Osteoblast (primary cell): ENCODE results near the gene DSP. TPM values are rescaled to one million over a fixed set of nuclear protein-coding genes. Genes with fewer than 3 reads are reported as not detected.
A peak's percentile ranks its signal among the peaks of the same experiment; 100 is the strongest.

Experiments
- DNase-seq: peaks from one replicate; pipeline ENCODE4 v3.0.0; 2011; ENCODE audit warnings: low spot score, mixed read lengths; ENCODE audit not compliant: insufficient read length; ENCODE audit errors: missing footprints
- H2AFZ ChIP-seq: 2 replicates; pipeline ENCODE4 v1.6.0; 2011; ENCODE audit warnings: mild to moderate bottlenecking, low read length
- H3K27ac ChIP-seq: 2 replicates; pipeline ENCODE4 v1.5.1; 2011; ENCODE audit warnings: mild to moderate bottlenecking, low read depth, low read length, moderate library complexity
- H3K27me3 ChIP-seq: 2 replicates; pipeline ENCODE4 v1.6.0; 2012; ENCODE audit warnings: mild to moderate bottlenecking, control low read depth, inconsistent platforms, low read length, moderate library complexity; ENCODE audit not compliant: insufficient read depth
- H3K36me3 ChIP-seq: 2 replicates; pipeline ENCODE4 v1.5.1; 2011; ENCODE audit warnings: mild to moderate bottlenecking, low read length, control low read depth, moderate library complexity; ENCODE audit not compliant: insufficient read depth
- H3K4me1 ChIP-seq: 2 replicates; pipeline ENCODE4 v1.5.1; 2011; ENCODE audit warnings: mild to moderate bottlenecking, low read length, control low read depth, moderate library complexity; ENCODE audit not compliant: insufficient read depth
- H3K4me2 ChIP-seq: 2 replicates; pipeline ENCODE4 v1.6.0; 2011; ENCODE audit warnings: mild to moderate bottlenecking, low read length; ENCODE audit not compliant: insufficient read depth
- H3K4me3 ChIP-seq: fragments of 200-600 bp; sonication (generic); 3 replicates; pipeline ENCODE4 v1.5.1; 2012; ENCODE audit warnings: mild to moderate bottlenecking, low read length, inconsistent platforms; ENCODE audit not compliant: insufficient read depth
- H3K79me2 ChIP-seq: 2 replicates; pipeline ENCODE4 v1.6.0; 2012; ENCODE audit warnings: mild to moderate bottlenecking, low read length, control low read depth, inconsistent platforms; ENCODE audit not compliant: insufficient read depth
- H3K9me3 ChIP-seq: 2 replicates; pipeline ENCODE4 v1.5.1; 2011; ENCODE audit warnings: low read depth, low read length, control low read depth
- H4K20me1 ChIP-seq: 2 replicates; pipeline ENCODE4 v1.6.0; 2012; ENCODE audit warnings: mild to moderate bottlenecking, low read length, control low read depth; ENCODE audit not compliant: insufficient read depth
- CTCF ChIP-seq: IDR thresholded peaks from 2 replicates; pipeline ENCODE4 v1.5.1; 2011; ENCODE audit warnings: mild to moderate bottlenecking, low read depth, low read length, moderate library complexity; ENCODE audit errors: extremely low read depth
- total RNA-seq: library from RNA; depleted of rRNA; stranded (reverse); fragments of >200 nt; gene quantifications from 2 replicates; pipeline ENCODE4 v1.2.3, GENCODE V29; 2012

DSP gene
- 84.0 and 119 TPM in 2 replicates for total RNA-seq

- peaks cover 4% of the 10 kb centered on the region for H4K20me1 ChIP-seq
- peak within 1 kb of the TSS; percentile 75 for H3K27ac ChIP-seq
- H3K9me3 ChIP-seq: no peaks in the 10 kb centered on the region
- no peaks in the 10 kb centered on the region for H3K36me3 ChIP-seq
- no peak for TF ChIP-seq CTCF
- peak within 1 kb of the TSS; percentile 84 for H3K4me3 ChIP-seq
- peaks cover 37% of the 10 kb centered on the region for H3K79me2 ChIP-seq
- H3K4me1 ChIP-seq: peaks cover 26% of the 10 kb centered on the region
- peak within 1 kb of the TSS; percentile 83 for H3K4me2 ChIP-seq
- H3K27me3 ChIP-seq: no peaks in the 10 kb centered on the region
- peak within 1 kb of the TSS; percentile 67 for H2AFZ ChIP-seq
- DNase-seq: peak; percentile 86
These were observed at the start of gene DSP for GRCh38 chr6:7541175-7542064. TSS of gene DSP (plus strand) at chr6:7541671. CDS start at chr6:7541916, 245 bp downstream.

- Histone ChIP-seq H2AFZ (no peak overlapping the region), H3K79me2 (no peaks in the 10 kb centered on the region), H3K9me3 (no peaks in the 10 kb centered on the region), H3K4me2 (no peak overlapping the region), H3K27ac (no peak overlapping the region), H3K27me3 (peaks cover 17% of the 10 kb centered on the region), H3K36me3 (no peaks in the 10 kb centered on the region), H4K20me1 (no peaks in the 10 kb centered on the region), H3K4me3 (no peak overlapping the region), H3K4me1 (peaks cover 4% of the 10 kb centered on the region)
- no peak for TF ChIP-seq CTCF
- no peak for DNase-seq
These were observed 47.6 kb upstream of the DSP start for GRCh38 chr6:7493866-7494265.

GRCh38 chr6:7494638-7495037 is 46.8 kb upstream of the DSP start:
- H3K36me3 ChIP-seq: no peaks in the 10 kb centered on the region
- H3K4me2 ChIP-seq: no peak overlapping the region
- peaks cover 17% of the 10 kb centered on the region for H3K27me3 ChIP-seq
- H2AFZ ChIP-seq: no peak overlapping the region
- no peaks in the 10 kb centered on the region for H3K9me3 ChIP-seq
- no peaks in the 10 kb centered on the region for H3K79me2 ChIP-seq
- DNase-seq: no peak
- H4K20me1 ChIP-seq: no peaks in the 10 kb centered on the region
- H3K27ac ChIP-seq: no peak overlapping the region
- H3K4me3 ChIP-seq: no peak overlapping the region
- TF ChIP-seq CTCF: no peak
- H3K4me1 ChIP-seq: peaks cover 4% of the 10 kb centered on the region

- H3K4me2 ChIP-seq: no peak overlapping the region
- H3K27ac ChIP-seq: no peak overlapping the region
- peaks cover 4% of the 10 kb centered on the region for H3K4me1 ChIP-seq
- TF ChIP-seq CTCF: no peak
- H3K79me2 ChIP-seq: no peaks in the 10 kb centered on the region
- no peak overlapping the region for H3K4me3 ChIP-seq
- H2AFZ ChIP-seq: peak overlapping the region; percentile 59
- H3K9me3 ChIP-seq: no peaks in the 10 kb centered on the region
- H4K20me1 ChIP-seq: no peaks in the 10 kb centered on the region
- no peaks in the 10 kb centered on the region for H3K36me3 ChIP-seq
- DNase-seq: no peak
- H3K27me3 ChIP-seq: peaks cover 3% of the 10 kb centered on the region
These were observed 45.1 kb upstream of the DSP start for GRCh38 chr6:7496266-7496875.
